Measurements from ENCODE around the gene CYP27B1.

DNA sequence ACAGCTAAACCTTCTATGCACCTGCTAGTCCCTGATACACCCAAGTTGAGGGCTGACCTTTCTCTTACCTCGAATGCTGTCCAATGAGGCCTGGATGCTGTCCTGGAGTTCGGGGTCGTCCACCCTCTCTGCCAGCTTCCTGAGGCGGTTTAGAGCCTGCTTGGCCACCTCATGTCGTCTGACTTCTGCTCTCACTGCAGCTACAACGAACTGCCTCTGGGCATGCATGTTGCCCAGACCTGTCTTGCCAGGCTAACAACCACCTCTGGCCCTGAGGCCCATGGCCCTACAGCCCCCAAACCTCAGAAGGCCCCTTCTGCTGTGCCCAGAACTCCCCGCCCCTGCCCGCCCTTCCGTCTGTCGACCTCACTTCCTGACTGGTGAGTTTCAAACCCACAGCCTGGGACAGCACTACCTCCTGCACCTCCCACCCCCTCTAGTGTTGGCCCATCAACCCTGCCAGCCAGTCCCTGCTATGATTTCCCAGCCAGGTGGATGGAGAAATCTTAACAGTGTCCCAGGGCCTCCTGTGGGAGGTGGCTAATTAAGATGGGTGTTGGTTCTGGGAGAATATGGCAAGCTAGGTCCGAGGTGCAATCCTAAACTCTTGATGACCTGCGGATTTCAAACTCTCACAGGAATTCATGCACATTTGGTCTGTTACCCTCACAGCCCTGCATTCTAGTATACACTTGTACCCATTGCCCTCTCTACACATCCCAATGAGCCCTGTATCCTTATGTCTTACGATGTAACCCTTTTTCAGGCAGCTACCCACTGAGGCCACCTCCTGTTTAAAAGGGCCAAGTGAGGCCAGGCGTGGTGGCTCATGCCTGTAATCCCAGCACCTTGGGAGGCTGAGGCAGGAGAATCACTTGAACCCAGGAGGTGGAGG lies 24.8 kb downstream of the CYP27B1 start:
- TF ChIP-seq, protein P1, sequence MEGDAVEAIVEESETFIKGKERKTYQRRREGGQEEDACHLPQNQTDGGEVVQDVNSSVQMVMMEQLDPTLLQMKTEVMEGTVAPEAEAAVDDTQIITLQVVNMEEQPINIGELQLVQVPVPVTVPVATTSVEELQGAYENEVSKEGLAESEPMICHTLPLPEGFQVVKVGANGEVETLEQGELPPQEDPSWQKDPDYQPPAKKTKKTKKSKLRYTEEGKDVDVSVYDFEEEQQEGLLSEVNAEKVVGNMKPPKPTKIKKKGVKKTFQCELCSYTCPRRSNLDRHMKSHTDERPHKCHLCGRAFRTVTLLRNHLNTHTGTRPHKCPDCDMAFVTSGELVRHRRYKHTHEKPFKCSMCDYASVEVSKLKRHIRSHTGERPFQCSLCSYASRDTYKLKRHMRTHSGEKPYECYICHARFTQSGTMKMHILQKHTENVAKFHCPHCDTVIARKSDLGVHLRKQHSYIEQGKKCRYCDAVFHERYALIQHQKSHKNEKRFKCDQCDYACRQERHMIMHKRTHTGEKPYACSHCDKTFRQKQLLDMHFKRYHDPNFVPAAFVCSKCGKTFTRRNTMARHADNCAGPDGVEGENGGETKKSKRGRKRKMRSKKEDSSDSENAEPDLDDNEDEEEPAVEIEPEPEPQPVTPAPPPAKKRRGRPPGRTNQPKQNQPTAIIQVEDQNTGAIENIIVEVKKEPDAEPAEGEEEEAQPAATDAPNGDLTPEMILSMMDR (IDR thresholded peaks at IDR 0.05), result no peak
- no peak for TF ChIP-seq POLR2A (IDR thresholded peaks at IDR 0.05)
